ENCODE measurements around the gene C1orf52. TPM values are rescaled to one million over a fixed set of nuclear protein-coding genes. Genes with fewer than 3 reads are reported as not detected.

Gene C1orf52
- polyA plus RNA-seq, 3 donors: 18.5 to 29.1 (median 19.7) TPM

GRCh38 chr1:85208488-85208887, 51.0 kb downstream of the C1orf52 start:
- Mint-ChIP-seq H3K9me3 (peaks cover 0 to 2% (median 0%) of the 10 kb centered on the region in 7 donors), H3K4me3 (no peak overlapping the region), H3K36me3 (no peaks in the 10 kb centered on the region), H3K4me1 (peaks cover 2% of the 10 kb centered on the region), H3K27me3 (ENCODE audit: low read depth in 3 of 3) (peaks cover 8 to 10% (median 8%) of the 10 kb centered on the region in 3 donors), H3K27ac (no peak overlapping the region)
- Histone ChIP-seq H3K27me3 (ENCODE audit: control insufficient read depth in 2 of 2, insufficient read depth in 2 of 2, low read length in 2 of 2) (peaks cover 0 to 9% of the 10 kb centered on the region in 2 donors), H3K36me3 (replicated peaks in 1 of 2; ENCODE audit: control insufficient read depth in 1 of 2, insufficient read depth in 2 of 2, low read length in 2 of 2) (no peaks in the 10 kb centered on the region), H3K9me3 (replicated peaks in 1 of 2; ENCODE audit: control insufficient read depth in 1 of 2, insufficient read depth in 1 of 2, low read length in 2 of 2) (no peaks in the 10 kb centered on the region), H3K9ac (ENCODE audit: insufficient read depth, low read length, poor library complexity, severe bottlenecking) (no peak overlapping the region), H3K4me1 (ENCODE audit: control insufficient read depth in 1 of 2, insufficient read depth in 2 of 2, low read length in 2 of 2) (no peaks in the 10 kb centered on the region), H3K27ac (ENCODE audit: low read depth in 1 of 2, low read length in 2 of 2) (no peak overlapping the region), H3K79me2 (ENCODE audit: insufficient read depth, low read length) (no peaks in the 10 kb centered on the region), H2AFZ (ENCODE audit: insufficient read depth, low read depth, low read length, poor library complexity, severe bottlenecking) (no peak overlapping the region), H3K4me3 (replicated peaks in 1 of 3; ENCODE audit: low read depth in 2 of 3, low read length in 3 of 3) (no peak overlapping the region), H4K20me1 (ENCODE audit: insufficient read depth, low read length) (no peaks in the 10 kb centered on the region), H3K4me2 (replicated peaks; ENCODE audit: extremely low read depth, low read length, poor library complexity, severe bottlenecking) (no peak overlapping the region)
- WGBS (ENCODE audit: insufficient coverage): 95% methylated on average over 2 of the region's 2 CpGs
- DNase-seq: no peak
- intact Hi-C loops (cut with micrococcal nuclease): no loop called here
- no peak for TF ChIP-seq CTCF (IDR thresholded peaks at IDR 0.05)

- no peak overlapping the region for H3K4me3 Mint-ChIP-seq
- no peak for TF ChIP-seq CTCF (IDR thresholded peaks at IDR 0.05)
- H3K27me3 ChIP-seq (ENCODE audit: control insufficient read depth in 2 of 2, insufficient read depth in 2 of 2, low read length in 2 of 2): peaks cover 35 to 47% of the 10 kb centered on the region in 2 donors
These were observed 55.8 kb downstream of the C1orf52 start for GRCh38 chr1:85203573-85204171.

More at GRCh38 chr1:85203573-85204171, 55.8 kb downstream of the C1orf52 start:
- intact Hi-C loops (cut with micrococcal nuclease): no loop called here
- H2AFZ ChIP-seq (ENCODE audit: insufficient read depth, low read depth, low read length, poor library complexity, severe bottlenecking): no peak overlapping the region
- H3K4me1 ChIP-seq (ENCODE audit: control insufficient read depth in 1 of 2, insufficient read depth in 2 of 2, low read length in 2 of 2): peaks cover 12 to 25% of the 10 kb centered on the region in 2 donors
- Mint-ChIP-seq H3K27me3 (ENCODE audit: low read depth in 3 of 3) (peaks cover 38 to 56% (median 38%) of the 10 kb centered on the region in 3 donors), H3K36me3 (peaks cover 0 to 5% of the 10 kb centered on the region in 2 donors), H3K4me1 (peaks cover 14% of the 10 kb centered on the region), H3K9me3 (peaks cover 0 to 7% (median 3%) of the 10 kb centered on the region in 7 donors), H3K27ac (no peak overlapping the region)
- no CpG with 5 or more reads among the region's 2 CpGs for WGBS (ENCODE audit: insufficient coverage)
- H4K20me1 ChIP-seq (ENCODE audit: insufficient read depth, low read length): no peaks in the 10 kb centered on the region
- H3K27ac ChIP-seq (ENCODE audit: low read depth in 1 of 2, low read length in 2 of 2): no peak overlapping the region
- H3K4me3 ChIP-seq (replicated peaks in 1 of 3; ENCODE audit: low read depth in 2 of 3, low read length in 3 of 3): no peak overlapping the region
- no peaks in the 10 kb centered on the region for H3K36me3 ChIP-seq (replicated peaks in 1 of 2; ENCODE audit: control insufficient read depth in 1 of 2, insufficient read depth in 2 of 2, low read length in 2 of 2)
- H3K79me2 ChIP-seq (ENCODE audit: insufficient read depth, low read length): no peaks in the 10 kb centered on the region
- DNase-seq: no peak
- H3K9me3 ChIP-seq (replicated peaks in 1 of 2; ENCODE audit: control insufficient read depth in 1 of 2, insufficient read depth in 1 of 2, low read length in 2 of 2): no peaks in the 10 kb centered on the region
- H3K9ac ChIP-seq (ENCODE audit: insufficient read depth, low read length, poor library complexity, severe bottlenecking): no peak overlapping the region
- H3K4me2 ChIP-seq (replicated peaks; ENCODE audit: extremely low read depth, low read length, poor library complexity, severe bottlenecking): no peak overlapping the region

Data from CD14-positive monocyte (primary cell).